Activated CD8-positive, alpha-beta T cell treated with anti-CD3 and anti-CD28 coated beads, Interleukin-2, amount 10 ng/mL, durations not matched to agents 7 days and 5 days (primary cell): ENCODE results near the gene ZNF526. TPM values are rescaled to one million over a fixed set of nuclear protein-coding genes. Genes with fewer than 3 reads are reported as not detected.
A peak's percentile ranks its signal among the peaks of the same experiment; 100 is the strongest.

ENCODE experiments used
- ATAC-seq: fragments of 150-1000 bp; cut with Tn5 transposase; one replicate; pipeline ENCODE4 v1.10.0; 2021; ENCODE audit warnings: moderate library complexity
- CTCF ChIA-PET: fragments of 350-600 bp; sonication (Branson Sonifier 250); formaldehyde crosslinking; loops from one replicate; lab custom pipeline; 2021; ENCODE audit warnings: antibody characterized with exemption; lab: Charles Lee
- POLR2A ChIA-PET: fragments of 350-600 bp; sonication (Branson Sonifier 250); formaldehyde crosslinking; loops from one replicate; lab custom pipeline; 2021; ENCODE audit warnings: antibody characterized with exemption; lab: Charles Lee
- DNase-seq: peaks from one replicate; pipeline ENCODE4 v3.0.0-alpha.2; 2020
- H3K27ac Mint-ChIP-seq: one replicate; pipeline ENCODE4 v1.8.0; 2021; ENCODE audit warnings: mild to moderate bottlenecking, mixed read lengths
- H3K27me3 Mint-ChIP-seq: one replicate; pipeline ENCODE4 v1.8.0; 2021; ENCODE audit warnings: low read depth, mixed read lengths
- H3K36me3 Mint-ChIP-seq: one replicate; pipeline ENCODE4 v1.8.0; 2021; ENCODE audit warnings: low read depth, mixed read lengths
- H3K4me1 Mint-ChIP-seq: one replicate; pipeline ENCODE4 v1.8.0; 2021; ENCODE audit warnings: low read depth, mixed read lengths
- H3K4me3 Mint-ChIP-seq: one replicate; pipeline ENCODE4 v1.8.0; 2021; ENCODE audit warnings: mild to moderate bottlenecking, mixed read lengths
- H3K9me3 Mint-ChIP-seq: one replicate; pipeline ENCODE4 v1.8.0; 2022; ENCODE audit warnings: mixed read lengths; ENCODE audit not compliant: insufficient read depth
- total RNA-seq, 2 experiments: library from RNA; stranded (reverse); gene quantifications; one replicate each; pipeline ENCODE4 v1.2.3, GENCODE V29; 2021

ZNF526 gene
- 10 to 100 TPM; 19.5 to 21.5 TPM for total RNA-seq

GRCh38 chr19:42219812-42220750 lies at the start of gene ZNF526:
Gene ZNF526 (plus strand): TSS chr19:42220312. CDS start chr19:42224404, 4,092 bp downstream.
- H3K27me3 Mint-ChIP-seq = no peaks in the 10 kb centered on the region
- H3K4me1 Mint-ChIP-seq = peaks cover 54% of the 10 kb centered on the region
- H3K36me3 Mint-ChIP-seq = peaks cover 45% of the 10 kb centered on the region
- POLR2A ChIA-PET = interaction anchor here (0.8 to 1.6 kb wide), 13 partner anchors 14 to 100 kb away, joined by 3 to 7 read pairs (median 4); partner anchors contain the start of gene GSK3A
- peak; percentile 98 for DNase-seq
- peak within 1 kb of the TSS; percentile 92 for H3K4me3 Mint-ChIP-seq
- CTCF ChIA-PET = interaction anchor here (0.6 to 2.5 kb wide), 14 partner anchors 14 to 219 kb away, joined by 3 to 17 read pairs (median 4); partner anchors contain the start of genes PAFAH1B3 and PRR19
- peak within 1 kb of the TSS; percentile 93 for H3K27ac Mint-ChIP-seq
- no peaks in the 10 kb centered on the region for H3K9me3 Mint-ChIP-seq
- ATAC-seq = peak; percentile 90

- no peaks in the 10 kb centered on the region for H3K9me3 Mint-ChIP-seq
- H3K27me3 Mint-ChIP-seq = peaks cover 21% of the 10 kb centered on the region
- DNase-seq = no peak
- CTCF ChIA-PET = no interaction called here
- peaks cover 7% of the 10 kb centered on the region for H3K4me1 Mint-ChIP-seq
- no peak overlapping the region for H3K4me3 Mint-ChIP-seq
- no peak overlapping the region for H3K27ac Mint-ChIP-seq
- POLR2A ChIA-PET = no interaction called here
- no peaks in the 10 kb centered on the region for H3K36me3 Mint-ChIP-seq
- no peak for ATAC-seq
These were observed 49.4 kb upstream of the ZNF526 start for GRCh38 chr19:42170715-42171114.

- Mint-ChIP-seq H3K36me3 (no peaks in the 10 kb centered on the region), H3K27me3 (peaks cover 29% of the 10 kb centered on the region), H3K4me3 (no peak overlapping the region), H3K9me3 (no peaks in the 10 kb centered on the region), H3K4me1 (peaks cover 15% of the 10 kb centered on the region), H3K27ac (no peak overlapping the region)
- DNase-seq (no peak), ATAC-seq (no peak)
- CTCF ChIA-PET = no interaction called here
- POLR2A ChIA-PET = no interaction called here
These were observed 47.9 kb upstream of the ZNF526 start for GRCh38 chr19:42172261-42172660.

- H3K4me3 Mint-ChIP-seq = no peak overlapping the region
- peaks cover 15% of the 10 kb centered on the region for H3K4me1 Mint-ChIP-seq
- ChIA-PET CTCF (no interaction called here), POLR2A (no interaction called here)
- no peaks in the 10 kb centered on the region for H3K9me3 Mint-ChIP-seq
- H3K27me3 Mint-ChIP-seq = peaks cover 29% of the 10 kb centered on the region
- DNase-seq (no peak), ATAC-seq (no peak)
- no peak overlapping the region for H3K27ac Mint-ChIP-seq
- no peaks in the 10 kb centered on the region for H3K36me3 Mint-ChIP-seq
These were observed 46.4 kb upstream of the ZNF526 start for GRCh38 chr19:42173695-42174094.

- Mint-ChIP-seq H3K9me3 (no peaks in the 10 kb centered on the region), H3K4me3 (no peak overlapping the region), H3K4me1 (peaks cover 15% of the 10 kb centered on the region), H3K27ac (no peak overlapping the region), H3K27me3 (peaks cover 29% of the 10 kb centered on the region), H3K36me3 (no peaks in the 10 kb centered on the region)
- ChIA-PET CTCF (no interaction called here), POLR2A (no interaction called here)
- ATAC-seq = no peak
- DNase-seq = no peak
These were observed 45.9 kb upstream of the ZNF526 start for GRCh38 chr19:42174188-42174587.

- DNase-seq (no peak), ATAC-seq (no peak)
- Mint-ChIP-seq H3K4me3 (peak overlapping the region; percentile 78), H3K27me3 (peaks cover 29% of the 10 kb centered on the region), H3K27ac (no peak overlapping the region), H3K4me1 (peaks cover 15% of the 10 kb centered on the region), H3K36me3 (no peaks in the 10 kb centered on the region), H3K9me3 (no peaks in the 10 kb centered on the region)
- CTCF ChIA-PET = interaction anchor here (0.7 to 2.9 kb wide), 14 partner anchors 8 to 226 kb away, joined by 3 to 30 read pairs (median 4); partner anchors contain the start of gene POU2F2
- POLR2A ChIA-PET = interaction anchor here (1.0 kb wide), 1 partner anchor 25 kb away, joined by 4 read pairs; no protein-coding TSS in a partner anchor
These were observed 45.0 kb upstream of the ZNF526 start for GRCh38 chr19:42174958-42175734.

GRCh38 chr19:42175952-42176648 lies 44.0 kb upstream of the ZNF526 start:
- peak; percentile 31 for DNase-seq
- POLR2A ChIA-PET = interaction anchor here (0.5 to 1.0 kb wide), 3 partner anchors 16 to 39 kb away, joined by 3 to 4 read pairs (median 3); no protein-coding TSS in a partner anchor
- no peaks in the 10 kb centered on the region for H3K9me3 Mint-ChIP-seq
- no peaks in the 10 kb centered on the region for H3K36me3 Mint-ChIP-seq
- no peak overlapping the region for H3K27ac Mint-ChIP-seq
- peaks cover 15% of the 10 kb centered on the region for H3K4me1 Mint-ChIP-seq
- ATAC-seq = peak; percentile 37
- H3K4me3 Mint-ChIP-seq = peak overlapping the region; percentile 78
- CTCF ChIA-PET = interaction anchor here (0.6 to 2.9 kb wide), 19 partner anchors 9 to 1459 kb away, joined by 3 to 30 read pairs (median 4); partner anchors contain the start of genes POU2F2 and ZNF526
- peaks cover 29% of the 10 kb centered on the region for H3K27me3 Mint-ChIP-seq

- Mint-ChIP-seq H3K4me1 (peaks cover 15% of the 10 kb centered on the region), H3K9me3 (no peaks in the 10 kb centered on the region), H3K27ac (no peak overlapping the region), H3K27me3 (peaks cover 29% of the 10 kb centered on the region), H3K4me3 (peak overlapping the region; percentile 78), H3K36me3 (no peaks in the 10 kb centered on the region)
- POLR2A ChIA-PET = interaction anchor here (1.0 kb wide), 1 partner anchor 39 kb away, joined by 3 read pairs; no protein-coding TSS in a partner anchor
- peak; percentile 62 for ATAC-seq
- DNase-seq = no peak
- CTCF ChIA-PET = interaction anchor here (1.1 to 2.9 kb wide), 14 partner anchors 9 to 224 kb away, joined by 3 to 30 read pairs (median 5); partner anchors contain the start of genes POU2F2 and ZNF526
These were observed 43.5 kb upstream of the ZNF526 start for GRCh38 chr19:42176649-42176989.

- H3K27me3 Mint-ChIP-seq = peaks cover 33% of the 10 kb centered on the region
- H3K9me3 Mint-ChIP-seq = no peaks in the 10 kb centered on the region
- ChIA-PET CTCF (interaction anchor here (0.7 to 2.9 kb wide), 13 partner anchors 8 to 1355 kb away, joined by 3 to 30 read pairs (median 5); partner anchors contain the start of genes POU2F2 and ZNF526), POLR2A (no interaction called here)
- ATAC-seq (peak; percentile 96), DNase-seq (peak; percentile 79)
- no peak overlapping the region for H3K4me3 Mint-ChIP-seq
- no peak overlapping the region for H3K27ac Mint-ChIP-seq
- peaks cover 15% of the 10 kb centered on the region for H3K4me1 Mint-ChIP-seq
- no peaks in the 10 kb centered on the region for H3K36me3 Mint-ChIP-seq
These were observed 43.0 kb upstream of the ZNF526 start for GRCh38 chr19:42176990-42177685.

GRCh38 chr19:42177686-42178019 lies 42.5 kb upstream of the ZNF526 start:
- no peak overlapping the region for H3K27ac Mint-ChIP-seq
- H3K9me3 Mint-ChIP-seq = no peaks in the 10 kb centered on the region
- POLR2A ChIA-PET = no interaction called here
- CTCF ChIA-PET = interaction anchor here (0.7 to 2.9 kb wide), 5 partner anchors 10 to 1355 kb away, joined by 3 to 30 read pairs (median 5); partner anchors contain the start of gene POU2F2
- H3K4me1 Mint-ChIP-seq = peaks cover 15% of the 10 kb centered on the region
- H3K4me3 Mint-ChIP-seq = no peak overlapping the region
- H3K27me3 Mint-ChIP-seq = peaks cover 34% of the 10 kb centered on the region
- ATAC-seq (no peak), DNase-seq (no peak)
- no peaks in the 10 kb centered on the region for H3K36me3 Mint-ChIP-seq
